CD4-positive, alpha-beta T cell treated with Interleukin-1 beta for 1 hour (primary cell): Measurements from ENCODE around the gene MAPT.
"Not testable (repeated sequence)": the region's sequence is repeated elsewhere in the genome, so short reads cannot be mapped to it uniquely, and the experiment has no call there.

Experiments
- DNase-seq, 2 donors: peaks; one replicate each; pipeline ENCODE4 v3.0.0-alpha.2; 2020 to 2022

Gene MAPT

GRCh38 chr17:45902892-45903346 lies 8.6 kb downstream of the MAPT start:
- no peak for DNase-seq

GRCh38 chr17:45904866-45905265 lies 10.5 kb downstream of the MAPT start:
- no peak for DNase-seq

GRCh38 chr17:45905814-45906213 lies 11.5 kb downstream of the MAPT start:
- DNase-seq = no peak

- no peak for DNase-seq
Measured at GRCh38 chr17:45906237-45906636, 11.9 kb downstream of the MAPT start.

GRCh38 chr17:45906927-45907622 lies 12.7 kb downstream of the MAPT start:
- DNase-seq = no peak

- no peak for DNase-seq
Measured at GRCh38 chr17:45907750-45908395, 13.5 kb downstream of the MAPT start.

- no peak for DNase-seq
Measured at GRCh38 chr17:45908460-45908859, 14.1 kb downstream of the MAPT start.

- DNase-seq = no peak
Measured at GRCh38 chr17:45908935-45909334, 14.6 kb downstream of the MAPT start.

GRCh38 chr17:45910667-45911066 lies 16.3 kb downstream of the MAPT start:
- DNase-seq = no peak

GRCh38 chr17:45912319-45912718 lies 18.0 kb downstream of the MAPT start:
- no peak for DNase-seq

- DNase-seq = not testable (repeated sequence)
Measured at GRCh38 chr17:45913030-45913429, 18.7 kb downstream of the MAPT start.

GRCh38 chr17:45914047-45914717 lies 19.8 kb downstream of the MAPT start:
- DNase-seq = no peak

- no peak for DNase-seq
Measured at GRCh38 chr17:45915263-45915662, 20.9 kb downstream of the MAPT start.

GRCh38 chr17:45917081-45917480 lies 22.7 kb downstream of the MAPT start:
- no peak for DNase-seq

GRCh38 chr17:45918241-45918745 lies 23.9 kb downstream of the MAPT start:
- DNase-seq = no peak

- no peak for DNase-seq
Measured at GRCh38 chr17:45919136-45919535, 24.8 kb downstream of the MAPT start.

GRCh38 chr17:45920083-45920482 lies 25.7 kb downstream of the MAPT start:
- no peak for DNase-seq

- DNase-seq = no peak
Measured at GRCh38 chr17:45923511-45924268, 29.3 kb downstream of the MAPT start.

- no peak for DNase-seq
Measured at GRCh38 chr17:45924332-45924820, 30.0 kb downstream of the MAPT start.

- no peak for DNase-seq
Measured at GRCh38 chr17:45925311-45925710, 31.0 kb downstream of the MAPT start.

GRCh38 chr17:45927247-45927646 lies 32.9 kb downstream of the MAPT start:
- DNase-seq = no peak

- no peak for DNase-seq
Measured at GRCh38 chr17:45929344-45929743, 35.0 kb downstream of the MAPT start.

- no peak for DNase-seq
Measured at GRCh38 chr17:45930420-45930951, 36.1 kb downstream of the MAPT start.
